ENCODE data around the gene VPS8.
"Not testable (repeated sequence)": the region's sequence is repeated elsewhere in the genome, so short reads cannot be mapped to it uniquely, and the experiment has no call there.

The VPS8 gene

GRCh38 chr3:184985586-184985985 lies 173.6 kb downstream of the VPS8 start:
- no peak for DNase-seq (ENCODE audit: low read depth)

GRCh38 chr3:184986366-184986889 lies 174.5 kb downstream of the VPS8 start:
- DNase-seq (ENCODE audit: low read depth), result no peak

DNA sequence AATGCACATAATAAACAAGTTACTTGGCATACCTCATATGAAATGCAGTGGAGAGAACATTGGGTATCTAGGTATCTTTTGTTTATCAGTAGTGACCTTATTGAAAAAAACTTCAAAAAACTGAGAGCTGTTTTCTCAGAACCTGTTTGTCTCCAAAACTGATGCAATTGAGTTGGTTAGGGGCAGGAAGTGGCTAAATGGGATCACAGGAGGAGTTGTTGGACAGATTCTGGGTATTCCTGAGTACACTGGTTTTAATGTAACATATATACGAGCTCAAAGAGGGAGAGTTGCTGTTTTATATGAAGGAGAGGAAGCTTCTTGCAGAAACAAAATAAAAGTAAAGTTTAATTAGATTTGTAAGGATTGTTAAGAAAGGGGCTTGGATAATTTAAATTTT lies 181.4 kb downstream of the VPS8 start:
- no peak for DNase-seq (ENCODE audit: low read depth)

- DNase-seq (ENCODE audit: low read depth), result not testable (repeated sequence)
Observed at GRCh38 chr3:185003876-185004275, 191.9 kb downstream of the VPS8 start.

GRCh38 chr3:185009650-185010049 lies 197.7 kb downstream of the VPS8 start:
- no peak for DNase-seq (ENCODE audit: low read depth)

- not testable (repeated sequence) for DNase-seq (ENCODE audit: low read depth)
Observed at GRCh38 chr3:185017584-185017983, 205.6 kb downstream of the VPS8 start.

DNA sequence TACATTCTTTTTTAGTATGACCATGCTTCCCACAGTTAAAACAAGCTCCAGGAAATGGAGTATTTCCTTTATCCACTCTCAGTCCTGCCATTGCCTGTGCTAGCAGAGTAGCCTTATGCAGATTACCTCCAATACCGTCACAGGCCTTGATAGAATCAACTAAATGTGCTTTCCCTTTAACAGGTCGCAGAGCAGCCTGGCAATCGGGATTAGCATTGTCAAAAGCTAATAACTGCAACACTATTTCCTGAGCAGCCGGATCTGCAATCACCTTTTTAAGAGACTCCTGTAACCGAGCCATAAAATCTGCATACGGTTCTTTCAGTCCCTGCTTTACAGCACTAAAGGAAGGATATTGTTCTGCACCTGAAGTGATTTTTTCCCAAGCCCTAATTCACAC lies 206.0 kb downstream of the VPS8 start:
- DNase-seq (ENCODE audit: low read depth), result not testable (repeated sequence)

GRCh38 chr3:185021256-185021655 lies 209.3 kb downstream of the VPS8 start:
- no peak for DNase-seq (ENCODE audit: low read depth)

DNA sequence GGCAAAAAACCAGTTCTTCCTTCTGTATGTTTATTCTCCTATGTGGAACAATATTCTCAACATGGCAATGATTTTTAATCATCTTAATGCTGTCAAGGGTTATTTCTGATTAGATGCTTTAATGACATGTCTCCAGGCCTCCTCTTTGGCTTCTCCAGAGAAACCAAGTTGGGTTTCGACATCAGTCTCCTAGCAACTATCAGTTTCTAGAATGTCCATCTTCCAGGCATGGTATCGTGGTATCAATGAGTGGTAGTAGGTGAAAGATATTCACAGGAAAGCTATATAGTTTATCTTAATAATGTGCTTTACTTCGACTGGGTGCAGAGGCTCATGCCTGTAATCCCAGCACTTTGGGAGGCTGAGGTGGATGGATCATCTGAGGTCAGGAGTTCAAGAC lies 212.4 kb downstream of the VPS8 start:
- DNase-seq (ENCODE audit: low read depth), result no peak

DNA sequence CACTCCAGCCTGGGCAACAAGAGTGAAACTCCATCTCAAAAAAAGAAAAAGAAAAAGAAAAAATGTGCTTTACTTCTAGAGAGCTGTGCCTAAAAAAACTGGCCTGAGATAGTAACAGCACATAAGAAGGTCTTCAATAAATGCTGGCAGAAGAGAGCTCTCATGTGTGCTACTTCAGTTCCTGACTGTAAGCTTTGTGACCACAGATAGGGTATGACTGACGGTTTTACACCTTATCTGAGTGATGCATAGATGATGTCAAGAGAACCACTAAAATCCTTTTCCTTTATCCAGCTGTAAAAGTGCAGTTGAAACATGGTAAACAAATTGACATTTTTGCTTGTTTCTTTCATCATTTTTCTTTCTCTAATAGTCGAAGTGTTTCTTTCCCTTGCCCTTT lies 213.0 kb downstream of the VPS8 start:
- no peak for DNase-seq (ENCODE audit: low read depth)

DNA sequence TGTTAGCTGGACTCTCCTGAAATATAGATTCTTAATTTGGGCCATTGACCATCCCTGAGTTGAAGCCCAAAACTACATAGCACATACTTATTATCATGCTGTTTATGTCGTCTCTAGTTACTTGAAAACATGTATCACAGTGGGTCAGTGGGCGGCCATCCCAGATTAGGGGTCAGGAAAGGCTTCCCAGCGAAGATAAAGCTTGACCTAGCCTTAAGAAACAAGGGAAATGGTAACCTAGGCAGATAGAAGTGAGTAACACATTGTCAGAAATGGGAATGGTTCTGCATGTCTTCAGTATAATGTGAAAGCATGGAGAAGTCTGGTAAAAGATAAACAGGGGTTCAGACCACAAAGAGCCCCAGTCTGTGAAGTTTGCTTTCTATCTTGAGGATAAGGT lies 216.2 kb downstream of the VPS8 start:
- no peak for DNase-seq (ENCODE audit: low read depth)

DNA sequence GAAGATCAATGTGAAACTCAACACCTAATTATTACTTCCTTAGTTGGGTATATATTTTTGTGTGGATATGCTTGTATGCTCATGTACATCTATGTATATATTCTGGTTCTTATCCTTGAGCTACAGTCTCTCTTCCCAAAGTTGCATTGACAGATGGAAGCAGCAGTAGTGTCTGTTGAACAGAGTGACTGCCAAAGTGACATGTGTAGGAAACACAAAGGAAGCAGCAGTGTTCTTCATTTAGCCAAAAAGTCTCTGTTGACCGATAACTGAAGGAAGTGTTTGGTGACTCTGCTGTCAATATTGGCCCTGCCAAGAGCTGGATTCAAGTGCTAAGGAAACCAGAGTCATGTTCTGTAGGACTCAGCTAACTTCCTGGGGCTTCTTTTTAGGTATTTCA lies 217.1 kb downstream of the VPS8 start:
- no peak for DNase-seq (ENCODE audit: low read depth)

DNA sequence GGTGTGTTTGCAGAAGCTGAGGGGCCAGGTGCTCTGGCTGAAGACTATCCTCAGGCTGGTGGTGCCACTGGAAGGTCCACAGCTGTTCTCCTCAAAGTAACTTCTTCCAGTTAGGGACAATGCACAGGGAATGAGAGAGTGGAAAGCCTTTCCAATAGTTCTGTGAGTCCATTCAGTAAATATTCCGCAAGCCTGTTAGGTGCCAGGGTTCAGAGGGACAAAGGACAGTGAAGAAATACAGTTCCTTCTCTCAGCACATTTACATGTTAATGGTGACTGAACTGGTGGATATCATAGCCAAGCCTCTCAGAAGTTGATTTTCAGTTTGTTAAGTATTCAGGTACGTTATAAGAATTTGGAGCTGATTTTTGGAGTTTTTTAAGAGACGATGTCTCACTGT lies 218.4 kb downstream of the VPS8 start:
- DNase-seq (ENCODE audit: low read depth), result no peak

GRCh38 chr3:185030951-185031350 lies 219.0 kb downstream of the VPS8 start:
- DNase-seq (ENCODE audit: low read depth), result no peak

DNA sequence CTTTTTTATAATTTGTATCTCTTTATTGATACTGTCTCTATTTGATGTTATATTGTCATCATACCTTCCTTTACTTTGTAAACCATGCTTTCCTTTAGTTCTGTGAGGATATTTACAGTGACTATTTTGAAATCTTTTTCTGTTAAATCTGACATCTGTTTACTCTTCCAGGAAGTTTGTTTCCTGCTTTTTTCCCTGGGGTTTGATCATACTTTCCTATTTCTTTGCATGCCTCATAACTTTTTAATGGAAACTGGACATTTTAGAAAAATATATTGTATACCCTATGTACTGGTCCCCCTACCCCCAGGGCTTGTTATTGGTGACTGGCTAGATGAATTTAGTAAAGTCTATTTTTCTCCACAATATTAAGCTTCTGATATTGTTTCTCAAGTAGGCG lies 225.8 kb downstream of the VPS8 start:
- DNase-seq (ENCODE audit: low read depth), result no peak

GRCh38 chr3:185040425-185040824 lies 228.5 kb downstream of the VPS8 start:
- DNase-seq (ENCODE audit: low read depth), result no peak

DNA sequence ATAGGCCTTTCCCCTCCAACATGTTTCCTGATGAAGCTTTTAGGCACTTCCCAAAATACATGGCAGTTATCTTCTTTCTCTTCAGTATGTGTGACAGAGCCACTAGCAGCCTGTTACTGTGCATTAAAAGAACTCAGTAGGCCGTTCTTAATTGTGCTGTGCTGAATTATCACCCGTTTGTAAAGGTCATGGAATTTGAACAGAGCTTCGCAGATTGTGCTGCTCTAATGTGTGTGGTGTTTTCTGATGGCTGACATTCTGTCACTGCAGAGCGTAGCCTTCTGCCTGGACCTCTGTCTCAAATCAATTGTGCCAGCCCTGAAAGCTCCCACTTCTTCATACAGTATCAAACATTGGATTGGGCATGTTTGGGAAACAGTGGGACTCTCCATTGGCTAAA lies 229.6 kb downstream of the VPS8 start:
- DNase-seq (ENCODE audit: low read depth), result no peak

DNA sequence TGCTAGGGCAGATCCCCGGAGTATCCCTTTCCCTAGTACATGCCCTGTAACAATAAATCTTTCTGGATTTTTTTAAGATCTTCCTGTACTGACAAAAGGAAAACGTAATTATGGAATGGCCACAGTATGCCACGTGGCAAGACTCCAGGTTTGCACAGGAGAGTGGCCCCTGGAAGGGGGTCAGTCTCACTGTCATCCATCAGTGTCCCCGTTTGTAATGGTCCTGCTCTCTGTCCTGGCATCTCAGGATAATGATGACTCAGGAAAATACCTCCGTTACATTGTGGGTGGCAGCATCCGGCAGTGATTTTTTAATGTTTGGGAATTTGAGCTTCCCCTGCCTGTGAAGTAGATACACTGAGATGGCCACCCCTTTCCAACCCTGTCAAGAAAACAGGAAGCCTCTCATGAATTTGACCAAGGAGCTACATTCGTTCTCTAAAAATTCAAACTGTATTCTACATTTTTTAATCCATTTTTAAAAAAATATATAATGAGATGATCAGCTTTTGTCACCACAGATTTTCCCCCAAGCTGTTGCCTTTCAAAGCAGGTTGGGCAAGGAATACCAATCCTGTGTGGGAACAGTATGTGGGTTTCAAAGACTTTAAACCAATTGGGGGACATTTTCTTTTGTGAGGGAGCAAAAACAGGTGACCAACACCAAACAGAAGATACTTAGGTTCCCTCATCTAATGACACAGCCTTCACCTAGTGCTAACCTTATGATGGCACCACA lies 230.5 kb downstream of the VPS8 start:
- DNase-seq (ENCODE audit: low read depth), result no peak

DNA sequence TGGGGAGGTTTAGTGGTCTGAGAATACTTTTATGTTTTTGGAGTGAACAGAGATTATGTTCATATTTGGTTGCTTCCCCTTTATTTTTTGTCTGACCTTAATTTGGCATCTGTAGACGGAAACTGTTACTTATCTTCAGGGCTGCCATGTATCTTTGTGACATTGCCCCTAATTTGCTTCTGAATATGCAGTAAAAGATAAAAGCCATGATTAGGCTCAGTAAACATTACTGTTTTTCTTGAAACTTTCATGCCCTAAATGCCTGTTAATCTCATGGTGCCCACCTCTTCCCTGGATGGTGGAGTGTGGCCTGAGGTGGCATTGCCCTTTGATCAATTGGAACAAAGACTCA lies 234.2 kb downstream of the VPS8 start:
- DNase-seq (ENCODE audit: low read depth), result no peak

DNA sequence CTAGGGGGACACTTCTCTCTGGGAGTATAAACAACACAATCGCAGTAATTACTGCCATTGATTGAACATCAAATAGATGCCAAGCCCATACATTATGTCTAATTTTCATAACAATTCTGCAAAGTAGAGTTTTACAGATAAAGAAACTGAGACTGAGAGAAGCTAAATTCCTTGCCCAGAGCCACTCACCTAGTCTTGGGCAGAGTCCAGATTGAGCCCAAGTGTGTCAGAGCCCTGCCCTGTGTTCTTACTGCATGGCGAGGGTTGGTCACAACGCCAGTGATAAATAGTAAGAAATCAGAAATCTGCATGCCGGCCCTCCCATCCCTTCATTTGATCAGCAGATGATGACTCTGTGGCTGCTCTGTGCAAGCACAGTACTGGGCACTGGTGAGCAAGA lies 234.6 kb downstream of the VPS8 start:
- DNase-seq (ENCODE audit: low read depth), result no peak

- DNase-seq (ENCODE audit: low read depth), result no peak
Observed at GRCh38 chr3:185049710-185050109, 237.7 kb downstream of the VPS8 start.

GRCh38 chr3:185051801-185052200 lies 239.8 kb downstream of the VPS8 start:
- DNase-seq (ENCODE audit: low read depth), result no peak

GRCh38 chr3:185052631-185053030 lies 240.7 kb downstream of the VPS8 start:
- DNase-seq (ENCODE audit: low read depth), result no peak

DNA sequence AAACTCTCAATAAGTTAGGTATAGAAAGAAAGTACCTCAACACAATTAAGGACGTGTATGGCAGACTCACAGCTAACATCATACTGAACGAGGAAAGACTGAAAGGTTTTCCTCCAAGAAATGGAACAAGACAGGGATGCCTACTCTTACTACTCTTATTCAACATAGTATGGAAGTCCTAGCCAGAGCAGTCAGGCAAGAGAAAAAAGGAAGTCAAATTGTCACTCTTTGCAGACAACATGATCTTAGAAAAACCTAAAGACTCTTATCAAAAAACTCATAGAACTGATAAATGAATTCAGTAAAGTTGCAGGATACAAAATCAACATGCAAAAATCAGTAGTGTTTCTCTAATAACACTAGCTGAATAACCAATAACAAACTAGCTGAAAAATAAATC lies 244.9 kb downstream of the VPS8 start:
- DNase-seq (ENCODE audit: low read depth), result no peak
